GM18951 (cell line): ENCODE data around the gene MEG3.
"Not testable (repeated sequence)": the region's sequence is repeated elsewhere in the genome, so short reads cannot be mapped to it uniquely, and the experiment has no call there.

Experiments used
- POLR2A ChIP-seq: IDR thresholded peaks from 4 replicates; pipeline ENCODE4 v1.6.1; 2011; ENCODE audit warnings: mild to moderate bottlenecking; ENCODE audit not compliant: insufficient read length, insufficient read depth; ENCODE audit errors: extremely low read depth
- in situ Hi-C: fragments of 300-500 bp; cut with MboI; formaldehyde crosslinking; loops from one replicate; pipeline ENCODE4 v1.12.0; 2022; ENCODE audit warnings: low sequenced_read_pairs, mixed read lengths, inconsistent platforms; ENCODE audit not compliant: unreplicated experiment

Gene MEG3

GRCh38 chr14:100810861-100811461, 15.0 kb upstream of the MEG3 start:
- no peak for TF ChIP-seq POLR2A
- in situ Hi-C loops = no loop called here

GRCh38 chr14:100813291-100813690, 12.6 kb upstream of the MEG3 start:
- in situ Hi-C loops = no loop called here
- TF ChIP-seq POLR2A = no peak

- in situ Hi-C loops = no loop called here
These were observed 10.2 kb upstream of the MEG3 start for GRCh38 chr14:100815478-100816285.

GRCh38 chr14:100816286-100816949, 9.5 kb upstream of the MEG3 start:
- TF ChIP-seq POLR2A = no peak
- in situ Hi-C loops = no loop called here

More at GRCh38 chr14:100815478-100816285, 10.2 kb upstream of the MEG3 start:
- TF ChIP-seq POLR2A = no peak

GRCh38 chr14:100816950-100817901, 8.7 kb upstream of the MEG3 start:
- in situ Hi-C loops = no loop called here
- no peak for TF ChIP-seq POLR2A

- no peak for TF ChIP-seq POLR2A
- in situ Hi-C loops = no loop called here
These were observed 7.7 kb upstream of the MEG3 start for GRCh38 chr14:100818221-100818699.

GRCh38 chr14:100818923-100819322, 7.0 kb upstream of the MEG3 start:
- in situ Hi-C loops = not testable (repeated sequence)

- TF ChIP-seq POLR2A = no peak
- in situ Hi-C loops = no loop called here
These were observed 6.5 kb upstream of the MEG3 start for GRCh38 chr14:100819453-100819828.

- in situ Hi-C loops = no loop called here
- TF ChIP-seq POLR2A = no peak
These were observed 6.0 kb upstream of the MEG3 start for GRCh38 chr14:100819829-100820475.

GRCh38 chr14:100820957-100821356, 5.0 kb upstream of the MEG3 start:
- no peak for TF ChIP-seq POLR2A
- in situ Hi-C loops = no loop called here

- TF ChIP-seq POLR2A = no peak
- in situ Hi-C loops = no loop called here
These were observed 3.9 kb upstream of the MEG3 start for GRCh38 chr14:100822013-100822412.

GRCh38 chr14:100822532-100823296, 3.2 kb upstream of the MEG3 start:
- TF ChIP-seq POLR2A = no peak
- in situ Hi-C loops = no loop called here
